Adipocyte (in vitro differentiated cells): ENCODE data around the gene ZBTB39.
A peak's percentile ranks its signal among the peaks of the same experiment; 100 is the strongest.

Source experiments
- DNase-seq: peaks from one replicate; pipeline ENCODE4 v3.0.0-alpha.2; 2015; ENCODE audit warnings: low read depth
- H3K27me3 ChIP-seq: replicated peaks from 2 replicates; pipeline ENCODE4 v1.7.0; 2013; ENCODE audit warnings: mild to moderate bottlenecking, low read length, moderate library complexity; ENCODE audit not compliant: control insufficient read depth, insufficient read depth
- H3K36me3 ChIP-seq: 2 replicates; pipeline ENCODE4 v1.7.0; 2013; ENCODE audit warnings: low read length, mild to moderate bottlenecking, moderate library complexity; ENCODE audit not compliant: control insufficient read depth, insufficient read depth, severe bottlenecking
- H3K4me1 ChIP-seq: 2 replicates; pipeline ENCODE4 v1.7.0; 2013; ENCODE audit warnings: mild to moderate bottlenecking, low read length, moderate library complexity; ENCODE audit not compliant: control insufficient read depth, insufficient read depth
- H3K4me3 ChIP-seq: 2 replicates; pipeline ENCODE4 v1.7.0; 2013; ENCODE audit warnings: mild to moderate bottlenecking, low read length, moderate library complexity
- H3K9ac ChIP-seq: 2 replicates; pipeline ENCODE4 v1.7.0; 2013; ENCODE audit warnings: mild to moderate bottlenecking, low read length, moderate library complexity
- H3K9me3 ChIP-seq: 2 replicates; pipeline ENCODE4 v1.7.0; 2013; ENCODE audit warnings: mild to moderate bottlenecking, low read length, moderate library complexity; ENCODE audit not compliant: control insufficient read depth

Gene ZBTB39

DNA sequence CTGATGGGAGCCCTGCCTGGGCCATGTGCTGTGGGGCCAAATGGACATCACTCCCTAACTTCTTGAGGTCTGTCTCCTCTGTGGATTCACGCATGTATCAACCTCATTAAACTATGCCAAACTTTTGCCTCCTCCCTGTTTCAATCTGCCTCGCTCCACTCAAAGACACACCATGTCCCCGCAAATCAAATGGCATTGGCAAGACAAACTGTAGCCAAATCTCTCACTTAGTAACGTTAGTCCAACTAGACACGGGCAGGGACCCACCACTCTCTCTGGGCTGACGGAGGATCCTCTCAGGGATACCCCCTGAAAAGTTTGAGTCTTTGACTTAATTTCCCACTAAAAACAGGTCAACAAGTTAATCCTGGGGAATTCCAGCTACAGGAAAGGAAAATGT, 8.0 kb downstream of the ZBTB39 start:
- no peaks in the 10 kb centered on the region for H3K27me3 ChIP-seq
- no peaks in the 10 kb centered on the region for H3K9me3 ChIP-seq
- no peak overlapping the region for H3K9ac ChIP-seq
- peaks cover 12% of the 10 kb centered on the region for H3K36me3 ChIP-seq
- H3K4me1 ChIP-seq = no peaks in the 10 kb centered on the region
- no peak overlapping the region for H3K4me3 ChIP-seq
- DNase-seq = no peak

DNA sequence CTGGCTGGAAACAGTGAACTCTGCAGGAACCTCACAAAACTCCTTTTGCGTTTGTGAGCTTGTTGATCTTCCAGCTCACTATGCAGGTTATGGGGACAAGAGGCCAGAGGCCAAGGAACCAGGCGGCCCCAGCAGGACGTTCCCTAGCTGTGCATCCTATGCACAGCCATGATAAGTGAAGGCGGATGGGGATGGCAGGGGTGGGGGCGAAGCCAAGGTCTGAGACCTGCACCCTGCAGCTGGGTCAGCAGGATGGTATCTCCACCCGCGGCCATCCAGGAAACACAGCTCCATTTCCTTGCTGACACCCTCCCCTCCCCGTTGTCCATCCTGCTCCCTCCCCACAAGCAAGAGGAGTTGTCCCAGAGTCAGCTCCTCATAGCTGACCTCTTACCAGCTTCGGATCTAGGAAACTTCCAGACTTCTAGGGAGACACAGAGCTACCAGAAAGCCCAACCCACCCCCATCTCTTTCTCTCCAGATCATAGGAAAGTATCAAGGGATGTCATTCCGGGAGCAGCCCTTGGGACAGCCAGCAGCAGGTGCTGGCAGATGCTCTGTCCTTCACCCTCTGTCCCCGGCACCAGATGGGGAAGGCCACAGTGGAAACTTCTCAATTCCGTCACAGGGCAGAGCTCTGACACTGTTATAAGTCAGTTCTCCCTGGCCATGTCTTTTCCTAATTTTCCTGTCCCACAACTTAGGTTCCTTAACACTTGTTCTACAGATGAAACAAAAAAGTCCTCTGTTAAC, 9.4 kb downstream of the ZBTB39 start:
- no peaks in the 10 kb centered on the region for H3K27me3 ChIP-seq
- H3K4me3 ChIP-seq = no peak overlapping the region
- no peak for DNase-seq
- H3K36me3 ChIP-seq = no peaks in the 10 kb centered on the region
- H3K9me3 ChIP-seq = no peaks in the 10 kb centered on the region
- no peaks in the 10 kb centered on the region for H3K4me1 ChIP-seq
- no peak overlapping the region for H3K9ac ChIP-seq

DNA sequence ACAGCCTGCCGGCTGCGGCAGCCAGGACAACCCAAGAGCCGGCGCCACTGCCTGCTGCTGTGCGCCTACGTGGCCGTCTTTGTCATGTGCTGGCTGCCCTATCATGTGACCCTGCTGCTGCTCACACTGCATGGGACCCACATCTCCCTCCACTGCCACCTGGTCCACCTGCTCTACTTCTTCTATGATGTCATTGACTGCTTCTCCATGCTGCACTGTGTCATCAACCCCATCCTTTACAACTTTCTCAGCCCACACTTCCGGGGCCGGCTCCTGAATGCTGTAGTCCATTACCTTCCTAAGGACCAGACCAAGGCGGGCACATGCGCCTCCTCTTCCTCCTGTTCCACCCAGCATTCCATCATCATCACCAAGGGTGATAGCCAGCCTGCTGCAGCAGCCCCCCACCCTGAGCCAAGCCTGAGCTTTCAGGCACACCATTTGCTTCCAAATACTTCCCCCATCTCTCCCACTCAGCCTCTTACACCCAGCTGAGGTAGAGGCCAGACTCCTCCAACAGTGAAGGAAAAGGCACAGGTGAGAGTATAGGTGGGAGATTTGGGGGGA, 10.3 kb downstream of the ZBTB39 start:
- Histone ChIP-seq H3K27me3 (no peaks in the 10 kb centered on the region), H3K9ac (no peak overlapping the region), H3K36me3 (no peaks in the 10 kb centered on the region), H3K9me3 (no peaks in the 10 kb centered on the region), H3K4me1 (peaks cover 9% of the 10 kb centered on the region), H3K4me3 (no peak overlapping the region)
- no peak for DNase-seq

DNA sequence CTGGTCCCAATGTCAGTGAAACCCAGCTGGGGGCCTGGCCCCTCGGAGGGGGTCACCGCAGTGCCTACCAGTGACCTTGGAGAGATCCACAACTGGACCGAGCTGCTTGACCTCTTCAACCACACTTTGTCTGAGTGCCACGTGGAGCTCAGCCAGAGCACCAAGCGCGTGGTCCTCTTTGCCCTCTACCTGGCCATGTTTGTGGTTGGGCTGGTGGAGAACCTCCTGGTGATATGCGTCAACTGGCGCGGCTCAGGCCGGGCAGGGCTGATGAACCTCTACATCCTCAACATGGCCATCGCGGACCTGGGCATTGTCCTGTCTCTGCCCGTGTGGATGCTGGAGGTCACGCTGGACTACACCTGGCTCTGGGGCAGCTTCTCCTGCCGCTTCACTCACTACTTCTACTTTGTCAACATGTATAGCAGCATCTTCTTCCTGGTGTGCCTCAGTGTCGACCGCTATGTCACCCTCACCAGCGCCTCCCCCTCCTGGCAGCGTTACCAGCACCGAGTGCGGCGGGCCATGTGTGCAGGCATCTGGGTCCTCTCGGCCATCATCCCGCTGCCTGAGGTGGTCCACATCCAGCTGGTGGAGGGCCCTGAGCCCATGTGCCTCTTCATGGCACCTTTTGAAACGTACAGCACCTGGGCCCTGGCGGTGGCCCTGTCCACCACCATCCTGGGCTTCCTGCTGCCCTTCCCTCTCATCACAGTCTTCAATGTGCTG, 11.0 kb downstream of the ZBTB39 start:
- H3K9ac ChIP-seq = no peak overlapping the region
- H3K9me3 ChIP-seq = no peaks in the 10 kb centered on the region
- H3K36me3 ChIP-seq = no peaks in the 10 kb centered on the region
- DNase-seq = no peak
- H3K27me3 ChIP-seq = no peaks in the 10 kb centered on the region
- no peak overlapping the region for H3K4me3 ChIP-seq
- peaks cover 12% of the 10 kb centered on the region for H3K4me1 ChIP-seq

DNA sequence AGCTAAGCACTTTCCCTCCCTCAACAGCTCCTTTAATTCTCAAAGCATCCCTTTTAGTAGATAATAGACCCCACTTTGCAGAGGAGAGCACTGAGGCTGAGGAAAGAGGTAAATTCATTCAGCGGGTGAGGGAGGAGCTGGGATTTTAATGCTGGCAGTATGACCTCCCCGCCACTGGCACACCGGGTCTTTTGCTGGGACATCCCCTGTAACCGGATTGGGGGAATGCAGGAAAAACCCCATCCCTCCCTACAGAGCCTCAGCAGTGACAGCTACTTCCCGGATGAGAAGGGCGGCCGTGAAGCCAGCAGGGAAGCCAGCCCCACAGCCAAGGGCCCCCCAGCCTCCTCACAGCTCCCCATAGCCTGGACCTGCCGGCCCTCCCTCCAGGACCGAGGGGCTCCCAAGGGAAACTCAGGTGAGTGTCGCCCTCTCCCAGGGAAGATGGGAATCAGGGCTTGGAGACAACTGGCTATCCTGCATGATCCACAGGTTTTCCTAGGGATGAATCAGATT, 12.1 kb downstream of the ZBTB39 start:
- no peak for DNase-seq
- no peaks in the 10 kb centered on the region for H3K27me3 ChIP-seq
- no peaks in the 10 kb centered on the region for H3K36me3 ChIP-seq
- H3K9me3 ChIP-seq = no peaks in the 10 kb centered on the region
- H3K4me1 ChIP-seq = peaks cover 12% of the 10 kb centered on the region
- H3K4me3 ChIP-seq = no peak overlapping the region
- H3K9ac ChIP-seq = no peak overlapping the region

DNA sequence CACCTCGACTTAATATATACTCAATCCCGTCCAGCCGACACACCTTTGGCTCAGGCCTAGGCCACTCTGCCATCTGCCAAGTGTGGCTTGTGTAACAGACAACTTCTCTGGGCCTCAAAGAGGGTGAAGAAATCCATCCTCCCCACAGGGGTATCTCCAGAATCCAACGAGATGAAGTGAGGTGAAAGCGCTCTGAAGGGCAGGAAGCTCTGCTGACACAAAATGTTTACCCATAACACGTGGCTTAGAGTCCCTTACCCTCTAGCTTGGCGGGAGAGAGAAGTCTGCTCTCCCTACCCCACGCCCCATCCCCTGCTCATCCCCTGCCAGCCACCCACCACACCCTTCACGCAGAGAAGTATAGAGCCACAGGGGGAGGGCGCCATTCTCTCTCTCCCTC, 13.0 kb downstream of the ZBTB39 start:
- Histone ChIP-seq H3K9me3 (no peaks in the 10 kb centered on the region), H3K9ac (no peak overlapping the region), H3K4me1 (peaks cover 14% of the 10 kb centered on the region), H3K4me3 (no peak overlapping the region), H3K36me3 (no peaks in the 10 kb centered on the region), H3K27me3 (no peaks in the 10 kb centered on the region)
- no peak for DNase-seq

DNA sequence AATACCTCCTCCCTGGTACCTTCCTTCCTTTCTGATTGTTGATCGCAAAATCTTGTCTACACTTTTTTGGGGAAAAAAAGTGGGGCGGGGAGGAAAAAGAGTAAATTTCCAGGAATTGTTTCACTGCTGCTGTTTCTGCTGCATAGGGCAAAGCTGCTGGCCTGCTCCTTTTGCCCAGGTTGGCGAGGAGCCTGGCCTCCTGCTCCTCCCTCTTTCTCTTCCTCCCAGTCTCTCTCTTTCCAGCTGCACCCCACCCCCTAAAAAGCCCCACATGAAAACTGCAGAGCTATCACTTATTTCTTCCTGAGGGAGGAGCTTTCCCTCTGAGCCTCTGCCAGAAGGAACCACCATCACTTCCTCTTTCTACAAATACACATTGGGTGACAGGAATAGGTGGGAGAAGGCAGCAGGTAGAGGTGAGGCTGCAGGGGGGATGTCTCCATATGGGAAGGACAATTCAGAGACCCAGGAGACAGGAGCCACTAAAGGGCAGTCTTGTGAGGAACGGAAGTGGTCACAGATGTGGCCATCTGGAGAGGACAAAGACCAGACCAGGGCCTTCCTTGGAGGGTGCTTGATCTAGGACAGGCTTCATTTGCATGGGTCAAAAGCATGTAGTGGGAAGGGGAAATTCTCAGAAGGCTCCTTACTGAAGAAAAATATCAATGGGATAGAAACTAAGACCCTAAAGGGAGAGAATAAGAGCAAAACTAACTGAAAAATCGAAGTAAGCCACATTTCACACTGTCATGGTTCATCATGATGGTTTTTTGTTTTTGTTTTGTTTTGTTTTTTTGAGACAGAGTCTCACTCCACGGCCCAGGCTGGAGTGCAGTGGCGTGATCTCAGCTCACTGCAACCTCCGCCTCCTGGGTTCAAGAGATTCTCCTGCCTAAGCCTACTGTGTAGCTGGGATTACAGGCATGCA, 14.8 kb downstream of the ZBTB39 start:
- Histone ChIP-seq H3K9ac (peak overlapping the region; percentile 46), H3K27me3 (no peaks in the 10 kb centered on the region), H3K4me3 (no peak overlapping the region), H3K36me3 (no peaks in the 10 kb centered on the region), H3K4me1 (peaks cover 15% of the 10 kb centered on the region), H3K9me3 (no peaks in the 10 kb centered on the region)
- no peak for DNase-seq

DNA sequence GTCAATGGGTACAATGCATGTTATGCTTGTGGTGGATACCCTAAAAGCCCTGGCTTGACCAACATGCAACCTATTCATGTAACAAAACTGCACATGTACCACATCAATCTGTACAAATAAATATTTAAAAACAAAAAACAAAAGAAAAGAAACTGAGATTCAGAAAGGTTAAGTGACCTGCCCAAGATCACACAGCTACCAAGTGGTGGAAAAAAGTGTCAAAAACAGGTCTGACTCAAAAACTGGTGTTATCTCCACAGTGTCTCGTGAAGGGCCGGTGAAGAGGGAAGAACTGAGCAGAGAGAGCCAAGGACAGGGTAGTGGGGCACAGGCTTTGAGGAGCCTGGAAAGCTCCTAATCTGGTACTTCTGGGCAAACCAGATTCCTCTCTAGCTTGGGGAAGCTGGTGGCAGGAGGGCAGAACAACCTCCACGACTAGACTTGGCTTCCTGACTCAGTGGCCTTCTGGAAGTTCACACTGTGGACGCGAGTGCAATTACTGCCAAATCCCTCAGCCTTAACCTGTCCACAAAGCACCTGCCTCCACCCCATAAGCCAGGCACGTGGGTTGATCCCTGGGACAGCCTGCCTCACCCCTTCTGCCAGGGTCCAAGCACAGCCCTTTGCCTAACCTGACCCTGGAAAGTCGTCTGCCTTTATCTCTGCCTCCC, 15.6 kb downstream of the ZBTB39 start:
- H3K9ac ChIP-seq = peak overlapping the region; percentile 46
- H3K4me1 ChIP-seq = peaks cover 15% of the 10 kb centered on the region
- no peak overlapping the region for H3K4me3 ChIP-seq
- no peak for DNase-seq
- H3K36me3 ChIP-seq = no peaks in the 10 kb centered on the region
- H3K27me3 ChIP-seq = no peaks in the 10 kb centered on the region
- H3K9me3 ChIP-seq = no peaks in the 10 kb centered on the region

DNA sequence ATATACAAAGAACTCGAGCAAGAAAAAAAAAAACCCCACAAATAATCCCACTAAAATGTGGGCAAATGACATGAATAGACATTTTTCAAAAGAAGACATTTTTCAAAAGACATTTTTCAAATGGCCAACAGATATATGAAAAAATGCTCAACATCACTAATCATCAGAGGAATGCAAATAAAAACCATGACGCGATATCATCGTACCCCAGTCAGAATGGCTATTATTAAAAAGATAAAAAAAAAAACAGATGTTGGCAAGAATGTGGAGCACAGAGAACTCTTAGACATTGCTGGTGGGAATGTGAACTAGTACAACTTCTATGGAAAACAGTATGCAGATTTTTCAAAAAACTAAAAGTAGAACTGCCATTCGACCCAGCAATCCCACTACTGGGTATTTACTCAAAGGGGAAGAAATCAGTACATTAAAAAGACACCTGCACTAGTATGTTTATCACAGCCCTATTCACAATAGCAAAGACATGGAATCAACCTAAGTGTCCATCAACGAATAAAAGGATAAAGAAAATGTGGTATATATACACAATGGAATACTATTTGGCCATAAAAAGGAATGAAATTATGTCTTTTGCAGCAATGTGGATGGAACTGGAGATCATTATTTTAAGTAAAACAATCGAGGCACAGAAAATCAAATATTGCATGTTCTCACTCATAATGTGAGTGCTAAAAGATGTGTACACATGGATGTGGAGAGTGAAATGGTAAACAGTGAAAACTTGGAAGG, 16.3 kb downstream of the ZBTB39 start:
- H3K36me3 ChIP-seq = no peaks in the 10 kb centered on the region
- no peak overlapping the region for H3K9ac ChIP-seq
- no peak for DNase-seq
- H3K4me3 ChIP-seq = no peak overlapping the region
- no peaks in the 10 kb centered on the region for H3K27me3 ChIP-seq
- H3K9me3 ChIP-seq = no peaks in the 10 kb centered on the region
- H3K4me1 ChIP-seq = peaks cover 15% of the 10 kb centered on the region

DNA sequence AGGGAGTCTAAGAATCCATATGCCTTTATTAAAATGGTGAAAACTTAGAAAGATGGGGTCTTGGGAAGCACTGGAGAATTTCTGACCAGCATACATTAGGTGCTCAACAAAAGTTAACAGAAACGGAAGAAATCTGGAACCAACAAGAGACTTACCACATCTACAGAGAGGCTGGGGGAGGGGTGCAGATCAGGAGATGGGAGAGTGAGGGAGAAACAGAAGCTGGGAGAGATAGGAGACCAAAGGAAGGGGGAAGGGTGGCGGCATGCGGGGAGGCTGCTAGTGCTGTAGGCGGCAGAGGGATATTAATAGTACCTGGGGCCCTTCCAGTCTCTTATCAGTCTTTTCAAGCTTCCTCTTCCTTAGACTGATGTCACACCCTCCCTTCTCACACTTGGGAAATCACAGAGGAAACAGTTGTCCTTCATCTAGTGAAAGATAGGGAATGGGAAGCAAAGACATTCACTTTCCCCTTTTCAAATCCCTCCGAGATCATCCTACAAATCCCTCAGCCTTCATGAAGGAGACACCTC, 18.1 kb downstream of the ZBTB39 start:
- Histone ChIP-seq H3K4me3 (no peak overlapping the region), H3K27me3 (peaks cover 8% of the 10 kb centered on the region), H3K4me1 (peaks cover 15% of the 10 kb centered on the region), H3K36me3 (no peaks in the 10 kb centered on the region), H3K9me3 (no peaks in the 10 kb centered on the region), H3K9ac (no peak overlapping the region)
- DNase-seq = no peak
